AG09309 (cell line): Measurements from ENCODE around the gene BUB1.
"Not testable (repeated sequence)": the region's sequence is repeated elsewhere in the genome, so short reads cannot be mapped to it uniquely, and the experiment has no call there.

Source experiments
- DNase-seq: peaks from one replicate; pipeline ENCODE4 v3.0.0-alpha.2; 2010; ENCODE audit warnings: low read depth
- H3K4me3 ChIP-seq: 2 replicates; pipeline ENCODE4 v1.5.1; 2011; ENCODE audit warnings: mild to moderate bottlenecking, low read depth, low read length, moderate library complexity; ENCODE audit not compliant: control insufficient read depth
- CTCF ChIP-seq: IDR thresholded peaks from 2 replicates; pipeline ENCODE4 v1.5.1; 2011; ENCODE audit warnings: mild to moderate bottlenecking, low read depth, low read length, inconsistent platforms; ENCODE audit not compliant: insufficient read depth, control insufficient read depth; ENCODE audit errors: missing control alignments

Gene BUB1

DNA sequence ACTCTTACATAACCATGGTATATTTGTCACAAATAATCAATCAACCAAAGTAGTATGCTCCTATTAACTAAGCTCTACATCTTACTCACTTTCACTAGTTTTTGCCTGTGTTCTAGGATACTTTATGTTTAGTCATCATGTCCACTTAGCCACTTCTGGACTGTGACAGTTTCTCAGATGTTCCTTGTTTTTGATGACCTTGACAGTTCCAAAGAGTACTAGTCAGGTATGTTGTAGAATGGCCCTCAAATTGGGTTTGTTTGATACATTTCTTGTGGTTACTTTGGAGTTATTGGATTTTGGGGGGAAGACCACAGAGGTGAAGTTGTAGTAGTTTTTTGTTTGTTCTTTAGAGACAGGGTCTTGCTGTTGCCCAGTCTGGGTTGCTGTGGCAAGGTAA lies 35.5 kb downstream of the BUB1 start:
- no peak overlapping the region for H3K4me3 ChIP-seq
- no peak for TF ChIP-seq CTCF
- DNase-seq = no peak

DNA sequence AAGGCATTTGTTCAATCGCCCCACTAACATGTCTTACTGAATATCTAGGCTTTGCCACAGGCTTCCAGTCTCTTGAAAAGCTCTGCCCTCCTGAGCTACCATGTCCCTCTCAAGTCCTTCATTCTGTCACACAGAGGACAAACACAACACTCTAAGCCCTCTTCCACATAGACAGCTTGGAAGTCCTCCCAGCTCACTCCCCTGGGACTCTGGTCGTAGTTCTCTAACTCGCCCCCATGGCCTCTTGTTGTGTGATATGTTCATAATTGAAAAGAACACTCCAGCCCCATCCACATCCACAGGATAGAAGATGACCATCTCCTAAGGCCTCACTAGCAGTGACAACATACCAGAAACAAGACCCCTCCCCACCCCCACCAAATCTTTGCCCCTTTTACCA lies 37.9 kb downstream of the BUB1 start:
- H3K4me3 ChIP-seq = no peak overlapping the region
- no peak for TF ChIP-seq CTCF
- DNase-seq = no peak

DNA sequence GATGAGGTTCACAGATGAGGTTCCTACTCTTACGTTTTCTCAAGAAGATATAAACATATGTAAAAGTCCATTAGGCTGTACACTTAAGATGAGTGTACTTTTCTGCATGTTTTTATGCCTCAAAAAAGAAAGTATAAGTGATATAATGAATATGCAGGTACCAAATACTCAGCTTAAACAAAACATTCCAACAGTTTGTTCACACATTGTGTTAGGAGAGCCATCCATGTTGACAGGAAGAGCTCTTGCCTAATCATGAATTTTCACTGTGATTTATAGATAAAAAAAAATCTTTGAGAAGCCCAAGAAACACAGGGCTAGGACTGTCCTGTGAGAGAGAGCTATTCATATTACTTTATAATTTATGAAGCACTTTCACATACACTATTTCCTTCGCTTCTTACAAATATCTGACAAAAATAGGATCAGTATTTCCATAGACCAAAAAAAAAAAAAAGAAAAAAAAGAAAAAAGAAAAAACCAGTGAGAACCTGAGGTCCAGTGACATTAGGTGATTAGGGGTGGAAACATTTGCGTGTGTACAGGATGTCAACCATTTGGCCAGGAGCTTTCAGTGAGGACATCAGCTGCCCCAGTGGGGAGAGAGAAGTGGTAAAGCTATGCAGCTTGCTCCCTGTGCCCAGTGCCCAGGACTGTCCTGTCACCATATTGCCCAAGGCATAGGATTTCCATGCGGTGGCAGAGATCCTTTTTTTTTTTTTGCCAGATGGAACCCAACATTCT lies 38.7 kb downstream of the BUB1 start:
- TF ChIP-seq CTCF = no peak
- DNase-seq = no peak
- no peak overlapping the region for H3K4me3 ChIP-seq

DNA sequence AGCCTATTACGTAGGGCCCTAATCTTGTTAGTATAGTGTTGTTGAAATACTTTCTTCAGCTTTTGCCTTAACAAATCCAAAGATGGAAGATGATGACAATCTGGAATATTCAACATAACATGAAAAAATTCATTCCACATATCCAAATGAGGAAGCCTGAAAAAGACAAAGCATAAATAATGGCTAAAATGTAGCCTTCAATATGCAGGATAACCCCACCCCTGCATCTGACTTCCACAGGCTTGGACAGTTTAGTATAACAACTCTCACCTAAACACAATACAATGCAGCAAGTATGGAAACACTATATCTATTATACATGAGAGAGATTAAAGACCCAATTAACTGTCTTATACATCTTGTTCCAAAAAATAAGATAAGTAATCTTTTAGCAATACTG lies 39.9 kb downstream of the BUB1 start:
- TF ChIP-seq CTCF = no peak
- no peak for DNase-seq
- no peak overlapping the region for H3K4me3 ChIP-seq

DNA sequence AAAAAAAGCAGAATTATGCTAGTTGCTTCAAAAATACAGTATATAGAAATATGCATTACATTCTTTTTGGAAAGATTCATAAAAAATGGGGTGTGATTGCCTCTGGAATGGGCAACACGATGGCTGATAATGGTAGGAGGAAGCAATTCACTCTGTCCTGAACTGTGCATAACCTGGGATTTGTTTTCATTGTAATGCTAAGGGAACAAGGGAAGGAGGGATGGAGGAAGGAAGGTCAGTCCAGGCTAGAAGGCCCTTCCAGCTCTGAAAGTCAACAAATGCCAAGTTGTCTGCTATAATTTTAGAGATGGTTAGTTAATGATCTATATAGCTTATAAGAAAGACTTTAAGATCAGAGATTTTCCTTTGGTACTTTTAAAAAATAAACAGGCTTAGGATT lies 40.8 kb downstream of the BUB1 start:
- TF ChIP-seq CTCF = no peak
- DNase-seq = no peak
- no peak overlapping the region for H3K4me3 ChIP-seq

- not testable (repeated sequence) for DNase-seq, H3K4me3 ChIP-seq
Measured at GRCh38 chr2:110635949-110636628, 41.8 kb downstream of the BUB1 start.

GRCh38 chr2:110627348-110627747 lies 50.5 kb downstream of the BUB1 start:
- H3K4me3 ChIP-seq, DNase-seq: not testable (repeated sequence)

GRCh38 chr2:110619326-110619939 lies 58.4 kb downstream of the BUB1 start:
- H3K4me3 ChIP-seq, DNase-seq: not testable (repeated sequence)

DNA sequence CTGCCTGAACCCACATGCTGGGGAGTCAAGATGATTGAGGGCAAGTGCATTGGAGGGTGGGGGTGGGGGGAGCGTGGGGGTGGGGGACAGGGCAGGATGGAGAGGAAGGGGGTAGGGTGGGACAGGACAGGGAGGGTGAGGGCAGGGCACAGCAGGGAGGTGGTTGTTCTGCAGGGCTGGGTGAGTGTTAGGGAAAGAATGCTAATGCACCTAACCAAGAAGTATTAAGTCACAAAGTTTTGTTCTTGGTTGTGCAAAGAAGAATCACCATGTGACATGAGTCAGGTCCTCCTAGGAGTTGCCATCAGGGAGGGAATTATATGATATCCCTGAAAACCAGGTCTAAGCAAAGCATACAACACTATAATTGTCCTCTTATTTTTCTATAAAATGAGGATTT lies 63.9 kb downstream of the BUB1 start:
- H3K4me3 ChIP-seq, DNase-seq: not testable (repeated sequence)

DNA sequence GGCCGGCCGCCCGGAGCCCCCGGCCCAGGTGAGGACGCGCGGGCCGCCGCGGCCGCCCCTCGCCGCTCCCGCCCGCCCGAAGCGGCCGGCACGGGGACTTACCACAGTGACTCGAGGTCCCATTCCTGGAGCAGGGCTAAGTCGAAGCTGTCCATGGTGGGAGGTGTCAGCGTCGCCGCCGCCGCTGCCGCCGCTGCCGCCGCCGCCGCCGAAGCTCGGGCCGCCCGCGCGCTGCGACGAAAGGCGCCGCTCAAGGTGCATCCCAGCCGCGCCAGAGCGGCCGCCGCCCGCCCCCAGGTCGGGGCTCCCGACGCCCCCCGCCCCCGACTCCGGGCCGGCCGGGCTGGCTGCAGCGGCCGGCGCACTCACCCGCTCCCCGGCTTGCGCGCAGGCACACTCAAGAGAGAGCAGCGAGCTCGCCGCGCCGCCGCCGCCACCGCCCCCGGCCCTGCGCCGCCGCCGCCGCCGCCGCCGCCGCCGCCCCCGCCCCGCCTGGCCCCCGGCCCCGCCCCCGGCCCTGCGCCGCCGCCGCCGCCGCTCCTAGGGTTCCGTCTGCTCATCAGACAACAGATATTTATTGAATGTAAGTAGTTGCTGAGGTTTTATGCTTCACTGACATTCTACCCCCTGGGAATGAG lies 67.1 kb downstream of the BUB1 start:
- not testable (repeated sequence) for DNase-seq, H3K4me3 ChIP-seq

DNA sequence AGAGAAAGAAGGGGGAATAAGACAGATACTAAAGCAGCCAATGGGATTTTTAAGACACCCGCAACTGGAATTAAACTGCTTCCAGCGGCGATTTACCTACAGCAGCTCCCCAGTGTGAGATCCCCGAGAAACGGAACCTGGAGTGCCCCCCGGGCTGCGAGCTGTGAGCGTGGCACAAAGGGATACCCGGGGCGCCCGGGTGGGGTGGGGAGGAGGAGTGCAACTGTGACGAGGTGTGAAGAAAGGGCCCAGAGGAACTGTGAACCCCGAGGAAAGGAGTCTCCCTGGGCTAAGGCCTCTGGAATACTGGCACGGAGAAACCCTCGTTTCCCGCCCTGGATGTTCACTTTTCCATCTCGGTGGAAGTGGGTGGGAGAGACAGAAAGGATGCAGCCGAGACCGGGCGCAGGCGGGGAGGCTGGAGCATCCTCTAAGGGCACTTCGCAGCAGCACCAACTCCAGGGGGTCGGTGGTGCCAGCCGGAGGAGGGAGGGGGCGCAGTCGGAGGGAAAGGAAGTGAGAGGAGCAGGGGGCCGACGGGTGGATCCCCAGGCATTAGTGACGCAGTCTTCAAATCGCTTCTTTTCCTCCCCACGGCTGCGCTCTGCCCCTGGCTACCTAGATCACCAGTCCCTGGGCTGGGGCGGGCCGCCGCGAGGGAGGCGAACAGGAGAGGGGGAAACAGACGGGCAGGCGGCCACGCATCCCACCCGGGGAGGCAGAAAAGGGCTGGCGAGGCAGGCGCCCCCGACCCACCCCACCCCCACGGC lies 67.8 kb downstream of the BUB1 start:
- H3K4me3 ChIP-seq, DNase-seq: not testable (repeated sequence)
